Left lung (tissue), 10 donors: Measurements from ENCODE around the gene WBP11. TPM values are rescaled to one million over a fixed set of nuclear protein-coding genes. Genes with fewer than 3 reads are reported as not detected.
A peak's percentile ranks its signal among the peaks of the same experiment; 100 is the strongest.

ENCODE experiments used
- ATAC-seq: fragments of 200-7000 bp; cut with Tn5 transposase; one replicate; pipeline ENCODE4 v1.9.1; 2020; ENCODE audit warnings: moderate library complexity
- DNase-seq, 4 donors: peaks; one replicate each; pipeline ENCODE4 v3.0.0-alpha.2; 2013 to 2020
- H3K27ac ChIP-seq, 2 donors: fragments of 200-600 bp; sonication (generic) in 1 of 2; one replicate each; pipeline versions ENCODE4 v1.5.0 to v1.8.0; 2020 to 2021
- H3K27me3 ChIP-seq, 2 donors: fragments of 200-600 bp; sonication (generic) in 1 of 2; one replicate each; pipeline versions ENCODE4 v1.5.0 to v1.8.0; 2020 to 2021
- H3K36me3 ChIP-seq, 2 donors: fragments of 200-600 bp; sonication (generic) in 1 of 2; one replicate each; pipeline versions ENCODE4 v1.5.0 to v1.8.0; 2020 to 2021
- H3K4me1 ChIP-seq, 2 donors: fragments of 200-600 bp; one replicate each; pipeline ENCODE4 v1.8.0; 2021
- H3K4me3 ChIP-seq, 2 donors: fragments of 200-600 bp; sonication (generic) in 1 of 2; one replicate each; pipeline versions ENCODE4 v1.5.0 to v1.8.0; 2020 to 2021; ENCODE audit warnings: mild to moderate bottlenecking in 1 of 2
- H3K9me3 ChIP-seq, 2 donors: fragments of 200-600 bp; sonication (generic) in 1 of 2; one replicate each; pipeline versions ENCODE4 v1.5.0 to v1.8.0; 2020 to 2021
- intact Hi-C, 2 donors: fragments of 100-400 bp; cut with DNase I; formaldehyde crosslinking; loops; one replicate each; pipeline versions ENCODE4 v1.11.2 to v1.14.2; 2022
- polyA plus RNA-seq, 6 donors: library from polyadenylated mRNA; unstranded; fragments of 120-200 nt; gene quantifications; one replicate each; pipeline ENCODE4 v1.2.1, GENCODE V29; 2013; ENCODE audit not compliant: insufficient read length in 6 of 6
- total RNA-seq, 2 donors: library from RNA; stranded (reverse); fragmentation: NEBNext Ultra II Directional; extraction: Animal tissue kit (Norgen Biotek cat#: 25700); gene quantifications; one replicate each; pipeline ENCODE4 v1.2.1, GENCODE V29; 2021
- TF ChIP-seq, protein P1 (sequence below), 2 donors: fragments of 200-600 bp; sonication (generic) in 1 of 2; IDR thresholded peaks; one replicate each; pipeline versions ENCODE4 v1.5.0 to v1.8.0; 2021; ENCODE audit warnings: antibody characterized with exemption in 2 of 2
- donor health status: DM: no; HTN: yes; CAD: no.
- donor health status: DM: no; HTN: no; CAD: no.

The WBP11 gene
- total and polyA plus RNA-seq, 8 donors = 38.6 to 105 (median 92.6) TPM

DNA sequence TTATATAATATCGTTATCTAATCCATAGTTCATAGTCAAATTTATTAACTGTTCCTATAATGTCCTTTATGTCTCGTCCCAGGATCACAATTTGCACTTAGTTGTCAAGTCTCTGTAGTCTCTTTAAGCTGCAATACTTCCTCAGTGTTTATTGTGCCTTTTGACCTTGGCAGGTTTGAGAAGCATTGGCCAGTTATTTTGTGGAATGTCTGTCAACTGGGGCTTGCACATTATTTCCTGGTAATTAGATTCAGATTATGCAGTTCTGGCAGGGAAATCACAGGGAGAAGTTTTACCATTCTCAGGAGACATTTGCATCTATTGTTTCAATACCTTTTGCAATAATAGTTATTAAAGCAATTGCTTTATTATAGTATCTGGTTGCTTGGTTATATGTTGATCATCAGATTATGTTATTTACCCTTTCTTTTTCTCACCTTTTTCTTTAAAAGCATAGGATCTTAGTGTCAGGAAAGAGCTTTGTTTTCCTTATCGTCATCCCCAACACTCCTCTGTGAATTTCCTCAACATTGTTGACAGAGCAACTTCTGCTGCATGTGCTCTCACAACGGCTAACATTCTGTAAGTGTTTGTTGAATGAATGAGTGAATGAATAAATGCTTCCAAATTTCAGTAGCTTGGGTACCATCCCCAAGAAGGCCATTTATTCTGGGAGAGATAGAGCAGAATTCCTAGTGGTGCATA lies 43.8 kb upstream of the WBP11 start:
- intact Hi-C loops = loop anchor here (5.0 to 10.0 kb wide), 2 partner anchors 148 to 150 kb away; no protein-coding TSS in a partner anchor

GRCh38 chr12:14846042-14846587 lies 42.8 kb upstream of the WBP11 start:
- Histone ChIP-seq H3K4me3 (no peak overlapping the region), H3K4me1 (peaks cover 17 to 21% of the 10 kb centered on the region in 2 donors), H3K27ac (peak overlapping the region; percentile 43 to 47), H3K9me3 (no peaks in the 10 kb centered on the region), H3K27me3 (no peaks in the 10 kb centered on the region), H3K36me3 (no peaks in the 10 kb centered on the region)
- peak; percentile 75 for ATAC-seq
- TF ChIP-seq, protein P1, sequence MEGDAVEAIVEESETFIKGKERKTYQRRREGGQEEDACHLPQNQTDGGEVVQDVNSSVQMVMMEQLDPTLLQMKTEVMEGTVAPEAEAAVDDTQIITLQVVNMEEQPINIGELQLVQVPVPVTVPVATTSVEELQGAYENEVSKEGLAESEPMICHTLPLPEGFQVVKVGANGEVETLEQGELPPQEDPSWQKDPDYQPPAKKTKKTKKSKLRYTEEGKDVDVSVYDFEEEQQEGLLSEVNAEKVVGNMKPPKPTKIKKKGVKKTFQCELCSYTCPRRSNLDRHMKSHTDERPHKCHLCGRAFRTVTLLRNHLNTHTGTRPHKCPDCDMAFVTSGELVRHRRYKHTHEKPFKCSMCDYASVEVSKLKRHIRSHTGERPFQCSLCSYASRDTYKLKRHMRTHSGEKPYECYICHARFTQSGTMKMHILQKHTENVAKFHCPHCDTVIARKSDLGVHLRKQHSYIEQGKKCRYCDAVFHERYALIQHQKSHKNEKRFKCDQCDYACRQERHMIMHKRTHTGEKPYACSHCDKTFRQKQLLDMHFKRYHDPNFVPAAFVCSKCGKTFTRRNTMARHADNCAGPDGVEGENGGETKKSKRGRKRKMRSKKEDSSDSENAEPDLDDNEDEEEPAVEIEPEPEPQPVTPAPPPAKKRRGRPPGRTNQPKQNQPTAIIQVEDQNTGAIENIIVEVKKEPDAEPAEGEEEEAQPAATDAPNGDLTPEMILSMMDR (IDR thresholded peaks at IDR 0.05) = no peak
- DNase-seq = peak in 1 of 4 donors; percentile 12
- intact Hi-C loops = loop anchor here (5.0 to 10.0 kb wide), 2 partner anchors 149 to 151 kb away; no protein-coding TSS in a partner anchor

More for the DNA sequence above, 43.8 kb upstream of the WBP11 start:
- no peaks in the 10 kb centered on the region for H3K9me3 ChIP-seq
- DNase-seq (peak in 1 of 4 donors; percentile 16), ATAC-seq (peak; percentile 5)
- H3K4me3 ChIP-seq = no peak overlapping the region
- peaks cover 17 to 21% of the 10 kb centered on the region in 2 donors for H3K4me1 ChIP-seq
- no peaks in the 10 kb centered on the region for H3K36me3 ChIP-seq
- H3K27me3 ChIP-seq = no peaks in the 10 kb centered on the region
- H3K27ac ChIP-seq = no peak overlapping the region
- TF ChIP-seq, protein P1 (IDR thresholded peaks at IDR 0.05) = no peak

DNA sequence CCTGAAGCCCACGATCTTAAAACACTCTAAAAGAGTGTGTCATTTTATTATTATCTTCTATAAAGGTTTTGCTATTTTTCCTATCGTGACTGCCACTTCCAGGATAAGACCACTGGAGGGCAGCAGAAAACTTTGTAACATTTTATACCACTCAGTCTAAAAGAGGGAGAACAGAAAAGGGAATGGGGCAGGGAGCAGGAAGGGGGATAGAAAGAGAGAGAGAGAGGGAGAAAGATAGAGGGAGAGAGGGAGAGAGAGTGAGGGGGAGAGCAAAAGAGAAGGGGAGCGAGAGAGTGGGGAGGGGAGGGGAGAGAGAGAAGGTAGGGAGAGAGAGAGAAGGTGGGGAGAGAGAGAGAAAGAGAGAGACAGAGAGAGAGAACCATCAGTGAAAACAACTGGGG lies 42.1 kb upstream of the WBP11 start:
- ATAC-seq (peak; percentile 79), DNase-seq (peak in 2 of 4 donors; percentile 54 to 69)
- TF ChIP-seq, protein P1 (IDR thresholded peaks at IDR 0.05) = peak; percentile 65 to 73
- Histone ChIP-seq H3K27ac (peak overlapping the region in 1 of 2 donors; percentile 47), H3K36me3 (no peaks in the 10 kb centered on the region), H3K4me3 (no peak overlapping the region), H3K27me3 (no peaks in the 10 kb centered on the region), H3K4me1 (peaks cover 17 to 21% of the 10 kb centered on the region in 2 donors), H3K9me3 (no peaks in the 10 kb centered on the region)
- intact Hi-C loops = loop anchor here (5.0 to 10.0 kb wide), 2 partner anchors 149 to 152 kb away; no protein-coding TSS in a partner anchor

- intact Hi-C loops = loop anchor here in 1 of 2 donors (10.0 kb wide), 1 partner anchor 150 kb away; no protein-coding TSS in a partner anchor
- no peak for ATAC-seq
- Histone ChIP-seq H3K36me3 (no peaks in the 10 kb centered on the region), H3K9me3 (no peaks in the 10 kb centered on the region), H3K4me1 (peaks cover 17 to 21% of the 10 kb centered on the region in 2 donors), H3K27me3 (no peaks in the 10 kb centered on the region), H3K27ac (no peak overlapping the region), H3K4me3 (no peak overlapping the region)
- DNase-seq = no peak
- TF ChIP-seq, protein P1 (IDR thresholded peaks at IDR 0.05) = no peak
Measured at GRCh38 chr12:14844401-14844800, 41.1 kb upstream of the WBP11 start.

- TF ChIP-seq, protein P1 (IDR thresholded peaks at IDR 0.05) = no peak
- Histone ChIP-seq H3K36me3 (no peaks in the 10 kb centered on the region), H3K27ac (peak within 1 kb of the TSS; percentile 26 to 37), H3K4me3 (no peak within 1 kb of the TSS), H3K27me3 (no peaks in the 10 kb centered on the region), H3K9me3 (no peaks in the 10 kb centered on the region), H3K4me1 (peaks cover 17 to 21% of the 10 kb centered on the region in 2 donors)
- intact Hi-C loops = loop anchor here in 1 of 2 donors (10.0 kb wide), 1 partner anchor 151 kb away; no protein-coding TSS in a partner anchor
- ATAC-seq = no peak
- no peak for DNase-seq
Measured at GRCh38 chr12:14843425-14843887, 40.2 kb upstream of the WBP11 start, which contains the start of gene ART4. ART4 (minus strand) TSS chr12:14843526; CDS start chr12:14843113, 413 bp downstream.
